HCT116 (cell line): ENCODE results near the gene ARL6IP4. TPM values are rescaled to one million over a fixed set of nuclear protein-coding genes. Genes with fewer than 3 reads are reported as not detected.

Experiments used
- ATAC-seq: fragments of 200-7000 bp; cut with Tn5 transposase; 2 replicates; pipeline ENCODE4 v1.9.1; 2020; ENCODE audit warnings: mild to moderate bottlenecking, moderate library complexity
- BruUV-seq: library from RNA; stranded (reverse); fragments of 400-500 nt; replicated peaks from 2 replicates; lab custom pipeline; 2021; lab: Mats Ljungman, UMichigan
- CTCF ChIA-PET: fragments of 300-600 bp; sonication (Branson Sonifier 250); formaldehyde crosslinking; loops from one replicate; lab custom pipeline; 2021; ENCODE audit warnings: antibody characterized with exemption; lab: Charles Lee
- POLR2A ChIA-PET: fragments of 300-600, 350-600 bp; sonication (Branson Sonifier 250); formaldehyde crosslinking; loops from one replicate; lab custom pipeline; 2021; ENCODE audit warnings: antibody characterized with exemption; lab: Charles Lee
- RAD21 ChIA-PET, 2 experiments: fragments of 300-600 bp; sonication (Branson Sonifier 250); formaldehyde crosslinking; loops; one replicate each; lab custom pipeline; 2023; ENCODE audit warnings: low total read pairs in 2 of 2; ENCODE audit not compliant: uncharacterized antibody in 2 of 2, unreplicated experiment in 2 of 2, low non-redundant PET in 1 of 2; lab: Charles Lee
- DNase-seq: peaks from one replicate; pipeline ENCODE4 v3.0.0-alpha.2; 2010; ENCODE audit warnings: low read depth, low spot score
- H2AFZ ChIP-seq: fragments of 200-600 bp; shearing (Covaris generic), sonication (generic); 2 replicates; pipeline ENCODE4 v1.6.1; 2017; ENCODE audit warnings: low read depth, mixed run types, mixed read lengths, antibody characterized with exemption, low read length; ENCODE audit not compliant: poor library complexity, severe bottlenecking
- H3K27ac ChIP-seq: 2 replicates; pipeline ENCODE4 v1.5.1; 2012; ENCODE audit warnings: low read depth, low read length
- H3K27me3 ChIP-seq: fragments of 200-600 bp; sonication (generic); 2 replicates; pipeline ENCODE4 v1.6.1; 2016; ENCODE audit warnings: mixed run types, low read length, mixed read lengths; ENCODE audit not compliant: insufficient read depth
- H3K36me3 ChIP-seq, 2 experiments: fragments of 200-500 bp in 1 of 2; fragments of 200-600 bp in 1 of 2; sonication (Bioruptor generic) in 1 of 2; sonication (generic) in 1 of 2; 2 replicates each; pipeline versions ENCODE4 v1.5.1 to v1.6.1; 2014 to 2016; ENCODE audit warnings: low read length in 2 of 2, inconsistent platforms in 1 of 2, mixed read lengths in 1 of 2, mixed run types in 1 of 2; ENCODE audit not compliant: insufficient read depth in 2 of 2, control insufficient read depth in 1 of 2
- H3K4me1 ChIP-seq, 2 experiments: fragments of 200-600 bp in 1 of 2; sonication (generic) in 1 of 2; 2 replicates each; pipeline versions ENCODE4 v1.5.1 to v1.6.1; 2012 to 2017; ENCODE audit warnings: low read length in 2 of 2, inconsistent platforms in 1 of 2, mild to moderate bottlenecking in 1 of 2, mixed read lengths in 1 of 2, mixed run types in 1 of 2, moderate library complexity in 1 of 2; ENCODE audit not compliant: insufficient read depth in 2 of 2, control insufficient read depth in 1 of 2
- H3K4me2 ChIP-seq: fragments of 200-600 bp; sonication (generic); 2 replicates; pipeline ENCODE4 v1.6.1; 2017; ENCODE audit warnings: mixed run types, low read length, mixed read lengths
- H3K4me3 ChIP-seq, 2 experiments: fragments of 200-600 bp in 1 of 2; sonication (generic) in 1 of 2; replicated peaks in 1 of 2; 2 replicates each; pipeline ENCODE4 v1.5.1; 2011 to 2016; ENCODE audit warnings: low read length in 2 of 2, control low read depth in 1 of 2, low read depth in 1 of 2, mild to moderate bottlenecking in 1 of 2, mixed read lengths in 1 of 2, mixed run types in 1 of 2
- H3K79me2 ChIP-seq: fragments of 200-600 bp; sonication (generic); 2 replicates; pipeline ENCODE4 v1.6.1; 2017; ENCODE audit warnings: mild to moderate bottlenecking, mixed run types, low read length, moderate library complexity, mixed read lengths; ENCODE audit not compliant: insufficient read depth
- H3K9ac ChIP-seq: fragments of 200-600 bp; sonication (generic); 2 replicates; pipeline ENCODE4 v1.6.1; 2016; ENCODE audit warnings: low read length, mixed read lengths
- H3K9me2 ChIP-seq: fragments of 200-600 bp; sonication (generic), shearing (Covaris generic); 2 replicates; pipeline ENCODE4 v1.6.1; 2017; ENCODE audit warnings: mixed run types, mild to moderate bottlenecking, moderate library complexity; ENCODE audit not compliant: insufficient read depth
- H3K9me3 ChIP-seq, 2 experiments: fragments of 200-500 bp in 1 of 2; fragments of 200-600 bp in 1 of 2; sonication (Bioruptor generic) in 1 of 2; sonication (generic) in 1 of 2; 2 replicates each; pipeline ENCODE4 v1.6.1; 2014 to 2017; ENCODE audit warnings: low read length in 2 of 2, mixed read lengths in 2 of 2, inconsistent platforms in 1 of 2, low read depth in 1 of 2, mild to moderate bottlenecking in 1 of 2, mixed run types in 1 of 2, moderate library complexity in 1 of 2; ENCODE audit not compliant: control insufficient read depth in 1 of 2, insufficient read depth in 1 of 2
- H4K20me1 ChIP-seq: fragments of 200-600 bp; sonication (generic), shearing (Covaris generic); 2 replicates; pipeline ENCODE4 v1.6.1; 2017; ENCODE audit warnings: mixed run types, mild to moderate bottlenecking, moderate library complexity; ENCODE audit not compliant: insufficient read depth
- CBX3 ChIP-seq: IDR thresholded peaks from 2 replicates; pipeline ENCODE4 v1.6.1; 2012; ENCODE audit warnings: low read depth
- CEBPB ChIP-seq: IDR thresholded peaks from 2 replicates; pipeline ENCODE4 v1.6.1; 2012; ENCODE audit warnings: low read depth
- EGR1 ChIP-seq: IDR thresholded peaks from 2 replicates; pipeline ENCODE4 v1.6.1; 2012; ENCODE audit warnings: low read depth
- ELF1 ChIP-seq: IDR thresholded peaks from 2 replicates; pipeline ENCODE4 v1.6.1; 2012; ENCODE audit warnings: low read depth, borderline replicate concordance
- EZH2 ChIP-seq: fragments of 200-600 bp; sonication (generic); IDR thresholded peaks from 2 replicates; pipeline ENCODE4 v1.6.1; 2017; ENCODE audit warnings: antibody characterized with exemption, mixed run types
- EZH2phosphoT487 ChIP-seq: fragments of 200-600 bp; IDR thresholded peaks from 2 replicates; pipeline ENCODE4 v1.6.1; 2018; ENCODE audit warnings: antibody characterized with exemption, borderline replicate concordance
- FOSL1 ChIP-seq: IDR thresholded peaks from 2 replicates; pipeline ENCODE4 v1.6.1; 2012; ENCODE audit warnings: low read depth
- JUND ChIP-seq: IDR thresholded peaks from 2 replicates; pipeline ENCODE4 v1.6.1; 2012
- POLR2A ChIP-seq: IDR thresholded peaks from 2 replicates; pipeline ENCODE4 v1.7.0; 2011; ENCODE audit warnings: borderline replicate concordance; ENCODE audit not compliant: insufficient read depth, insufficient read length; ENCODE audit errors: extremely low read depth
- POLR2AphosphoS5 ChIP-seq: IDR thresholded peaks from 2 replicates; pipeline ENCODE4 v1.6.1; 2011; ENCODE audit warnings: mild to moderate bottlenecking, low read depth, low read length, moderate library complexity
- SP1 ChIP-seq: IDR thresholded peaks from 2 replicates; pipeline ENCODE4 v1.6.1; 2012; ENCODE audit warnings: low read depth
- SRF ChIP-seq: IDR thresholded peaks from 2 replicates; pipeline ENCODE4 v1.6.1; 2012; ENCODE audit warnings: low read depth
- TCF7L2 ChIP-seq: IDR thresholded peaks from 2 replicates; pipeline ENCODE4 v1.7.0; 2011; ENCODE audit warnings: borderline replicate concordance, inconsistent platforms; ENCODE audit not compliant: insufficient read depth, insufficient read length; ENCODE audit errors: extremely low read depth
- YY1 ChIP-seq: IDR thresholded peaks from 2 replicates; pipeline ENCODE4 v1.6.1; 2011; ENCODE audit warnings: low read length, low read depth, moderate library complexity, mild to moderate bottlenecking; ENCODE audit not compliant: insufficient replicate concordance; ENCODE audit errors: extremely low read depth
- intact Hi-C: fragments of 100-400 bp; cut with micrococcal nuclease; formaldehyde crosslinking; loops from 2 replicates; pipeline ENCODE4 v1.10.0; 2022
- total RNA-seq: library from RNA; stranded (reverse); gene quantifications from one replicate; pipeline ENCODE4 v1.2.1, GENCODE V29; 2021; ENCODE audit not compliant: unreplicated experiment
- TF ChIP-seq, protein P1 (sequence below): IDR thresholded peaks from 2 replicates; pipeline ENCODE4 v1.6.1; 2012
- TF ChIP-seq, protein P2 (sequence below): IDR thresholded peaks from 2 replicates; pipeline ENCODE4 v1.6.1; 2011; ENCODE audit warnings: mild to moderate bottlenecking, low read length, moderate library complexity; ENCODE audit not compliant: insufficient replicate concordance; ENCODE audit errors: extremely low read depth

Gene ARL6IP4
- total RNA-seq, 1 experiment from 2014 or later = 128 TPM

DNA sequence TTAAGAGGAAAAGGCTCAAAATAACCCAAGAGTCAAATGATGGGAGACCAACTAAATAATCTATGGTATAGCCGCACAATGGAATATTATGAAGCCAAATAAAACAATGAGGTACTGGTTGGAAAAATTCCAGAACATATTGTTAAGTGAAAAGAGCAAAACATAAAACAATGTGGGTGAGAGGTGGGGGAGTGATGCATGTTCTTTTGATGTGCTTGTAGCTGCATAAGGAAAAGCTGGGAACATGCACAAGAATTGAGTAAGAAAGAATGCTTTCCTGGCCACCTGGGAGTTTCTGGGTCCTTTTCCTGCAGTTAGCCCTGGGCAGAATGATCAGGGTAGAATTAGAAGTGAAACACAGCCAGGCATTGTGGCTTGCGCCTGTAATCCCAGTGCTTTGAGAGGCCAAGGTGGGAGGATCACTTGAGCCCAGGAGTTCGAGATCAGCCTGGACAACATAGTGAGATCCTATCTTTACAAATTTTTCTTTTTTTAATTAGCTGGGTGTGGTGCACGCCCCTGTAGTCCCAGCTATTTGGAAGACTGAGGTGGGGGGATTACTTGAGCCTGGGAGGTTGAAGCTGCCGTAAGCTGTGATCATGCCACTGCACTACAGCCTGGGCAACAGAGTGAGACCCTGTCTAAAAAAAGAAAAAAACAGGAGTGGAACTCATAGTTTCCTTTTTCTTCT, 22.1 kb upstream of the ARL6IP4 start:
- Histone ChIP-seq H3K9me3 (no peaks in the 10 kb centered on the region), H3K9me2 (no peaks in the 10 kb centered on the region), H4K20me1 (no peaks in the 10 kb centered on the region), H3K4me1 (peaks cover 8 to 10% of the 10 kb centered on the region in 2 experiments), H3K4me2 (no peak overlapping the region), H2AFZ (no peak overlapping the region), H3K36me3 (no peaks in the 10 kb centered on the region), H3K27me3 (no peaks in the 10 kb centered on the region), H3K4me3 (no peak overlapping the region), H3K9ac (no peak overlapping the region), H3K79me2 (peaks cover 3% of the 10 kb centered on the region; the same call in 1 of the 2 replicates), H3K27ac (no peak overlapping the region)
- ATAC-seq = no peak
- ChIA-PET RAD21 (no interaction called here), CTCF (no interaction called here), POLR2A (no interaction called here)
- BruUV-seq = no TSS peak
- no peak for DNase-seq
- intact Hi-C loops = no loop called here
- TF ChIP-seq SRF (no peak), POLR2AphosphoS5 (no peak), POLR2A (no peak), CBX3 (no peak), YY1 (no peak), TCF7L2 (no peak), EZH2phosphoT487 (no peak), ELF1 (no peak), JUND (no peak), EZH2 (no peak), SP1 (no peak), FOSL1 (no peak), CEBPB (no peak), EGR1 (no peak)
- TF ChIP-seq, protein P1, sequence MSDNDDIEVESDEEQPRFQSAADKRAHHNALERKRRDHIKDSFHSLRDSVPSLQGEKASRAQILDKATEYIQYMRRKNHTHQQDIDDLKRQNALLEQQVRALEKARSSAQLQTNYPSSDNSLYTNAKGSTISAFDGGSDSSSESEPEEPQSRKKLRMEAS = no peak
- TF ChIP-seq, protein P2, sequence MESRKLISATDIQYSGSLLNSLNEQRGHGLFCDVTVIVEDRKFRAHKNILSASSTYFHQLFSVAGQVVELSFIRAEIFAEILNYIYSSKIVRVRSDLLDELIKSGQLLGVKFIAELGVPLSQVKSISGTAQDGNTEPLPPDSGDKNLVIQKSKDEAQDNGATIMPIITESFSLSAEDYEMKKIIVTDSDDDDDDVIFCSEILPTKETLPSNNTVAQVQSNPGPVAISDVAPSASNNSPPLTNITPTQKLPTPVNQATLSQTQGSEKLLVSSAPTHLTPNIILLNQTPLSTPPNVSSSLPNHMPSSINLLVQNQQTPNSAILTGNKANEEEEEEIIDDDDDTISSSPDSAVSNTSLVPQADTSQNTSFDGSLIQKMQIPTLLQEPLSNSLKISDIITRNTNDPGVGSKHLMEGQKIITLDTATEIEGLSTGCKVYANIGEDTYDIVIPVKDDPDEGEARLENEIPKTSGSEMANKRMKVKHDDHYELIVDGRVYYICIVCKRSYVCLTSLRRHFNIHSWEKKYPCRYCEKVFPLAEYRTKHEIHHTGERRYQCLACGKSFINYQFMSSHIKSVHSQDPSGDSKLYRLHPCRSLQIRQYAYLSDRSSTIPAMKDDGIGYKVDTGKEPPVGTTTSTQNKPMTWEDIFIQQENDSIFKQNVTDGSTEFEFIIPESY = no peak
